ENCODE results near the gene RNF152.

Gene RNF152

DNA sequence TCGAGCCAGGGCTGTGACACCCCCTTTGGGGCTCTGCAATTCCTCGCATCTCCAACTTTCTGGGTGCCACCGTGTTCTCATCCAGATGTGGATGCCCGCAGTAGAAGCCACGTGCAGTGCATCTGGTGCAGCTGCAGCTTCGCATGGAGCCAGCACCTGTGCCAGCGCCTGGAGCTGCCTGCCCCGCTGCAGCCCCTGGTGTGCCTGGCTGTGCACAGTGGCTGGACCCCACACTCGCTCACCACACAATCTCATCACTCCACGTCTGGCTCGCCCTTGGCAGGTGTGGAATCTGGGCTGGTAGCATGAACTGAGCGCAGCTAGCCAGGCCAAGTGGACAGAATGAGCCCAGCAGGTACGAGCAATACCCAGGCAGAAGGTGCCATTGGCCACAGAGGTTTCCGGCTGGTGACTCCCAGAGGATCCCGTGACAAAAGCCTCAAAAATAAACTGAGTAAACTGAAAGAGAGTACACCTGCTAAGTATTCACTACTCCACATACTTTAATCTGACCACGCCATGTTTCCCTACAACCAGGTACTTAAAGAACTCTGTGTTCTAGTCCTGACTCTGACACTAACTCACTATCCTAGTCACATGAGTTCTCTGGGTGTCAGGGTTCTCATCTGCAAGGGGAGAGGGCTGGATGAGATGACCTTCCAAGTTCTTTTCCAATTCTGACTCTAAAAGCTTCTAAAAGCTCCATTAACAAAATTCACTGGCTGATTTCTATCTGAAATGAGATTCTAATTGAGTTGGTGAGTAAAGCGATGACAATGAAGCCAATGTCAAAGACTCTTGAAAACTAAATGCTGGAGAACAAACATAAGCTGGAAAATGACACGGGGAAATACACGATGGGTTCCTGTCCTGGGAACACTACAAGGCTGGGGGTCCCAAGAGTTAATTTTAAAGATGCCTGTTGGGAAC, 37.1 kb downstream of the RNF152 start:
- no peak for DNase-seq (ENCODE audit: low read depth)
- no peak overlapping the region for H3K4me3 ChIP-seq (ENCODE audit: low read depth, low read length)
- TF ChIP-seq, protein P1, sequence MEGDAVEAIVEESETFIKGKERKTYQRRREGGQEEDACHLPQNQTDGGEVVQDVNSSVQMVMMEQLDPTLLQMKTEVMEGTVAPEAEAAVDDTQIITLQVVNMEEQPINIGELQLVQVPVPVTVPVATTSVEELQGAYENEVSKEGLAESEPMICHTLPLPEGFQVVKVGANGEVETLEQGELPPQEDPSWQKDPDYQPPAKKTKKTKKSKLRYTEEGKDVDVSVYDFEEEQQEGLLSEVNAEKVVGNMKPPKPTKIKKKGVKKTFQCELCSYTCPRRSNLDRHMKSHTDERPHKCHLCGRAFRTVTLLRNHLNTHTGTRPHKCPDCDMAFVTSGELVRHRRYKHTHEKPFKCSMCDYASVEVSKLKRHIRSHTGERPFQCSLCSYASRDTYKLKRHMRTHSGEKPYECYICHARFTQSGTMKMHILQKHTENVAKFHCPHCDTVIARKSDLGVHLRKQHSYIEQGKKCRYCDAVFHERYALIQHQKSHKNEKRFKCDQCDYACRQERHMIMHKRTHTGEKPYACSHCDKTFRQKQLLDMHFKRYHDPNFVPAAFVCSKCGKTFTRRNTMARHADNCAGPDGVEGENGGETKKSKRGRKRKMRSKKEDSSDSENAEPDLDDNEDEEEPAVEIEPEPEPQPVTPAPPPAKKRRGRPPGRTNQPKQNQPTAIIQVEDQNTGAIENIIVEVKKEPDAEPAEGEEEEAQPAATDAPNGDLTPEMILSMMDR (IDR thresholded peaks at IDR 0.05; ENCODE audit: control insufficient read depth, extremely low read depth, insufficient read depth) = no peak

DNA sequence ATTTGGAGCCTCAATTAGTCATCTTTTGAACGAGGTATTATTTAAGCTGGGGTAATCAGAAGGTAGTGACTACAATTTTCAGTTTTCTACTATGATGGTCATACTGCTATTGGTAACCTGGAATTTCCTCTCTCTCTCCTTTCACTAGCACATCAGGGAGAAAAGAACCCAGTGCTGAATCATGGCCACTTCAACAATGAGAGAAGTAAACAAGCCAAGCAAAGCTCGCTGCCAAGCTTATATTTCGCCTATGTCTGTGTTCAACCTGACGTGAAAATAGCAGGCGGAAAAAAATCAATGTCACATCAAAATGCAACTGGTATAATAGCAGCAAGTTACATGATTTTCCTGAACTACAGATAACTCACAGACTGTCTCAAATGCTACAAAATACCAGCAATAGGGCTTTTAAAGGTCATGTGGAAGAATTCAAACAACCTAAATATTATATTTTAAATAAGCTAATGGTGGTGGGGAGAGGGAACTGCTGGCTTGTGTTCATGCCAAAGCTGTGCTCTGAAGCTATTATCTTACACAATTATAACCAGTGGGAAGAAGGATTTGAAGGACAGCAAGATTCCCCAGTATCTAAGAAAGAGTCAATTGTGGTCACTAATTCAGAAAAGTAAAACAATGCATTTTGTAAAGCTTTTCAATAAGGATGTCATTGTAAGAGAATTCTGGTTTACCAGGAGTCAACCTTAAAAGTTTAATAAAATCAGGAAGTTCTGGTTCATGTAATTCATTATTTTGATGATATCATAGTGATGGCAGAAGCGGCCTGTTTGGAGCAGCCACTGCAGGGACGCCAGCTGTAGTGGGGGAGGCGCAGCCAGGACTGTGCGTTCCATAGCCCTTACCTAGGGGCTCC, 38.0 kb downstream of the RNF152 start:
- H3K4me3 ChIP-seq (ENCODE audit: low read depth, low read length) = no peak overlapping the region
- TF ChIP-seq, protein P1 (IDR thresholded peaks at IDR 0.05; ENCODE audit: control insufficient read depth, extremely low read depth, insufficient read depth) = no peak
- no peak for DNase-seq (ENCODE audit: low read depth)

DNA sequence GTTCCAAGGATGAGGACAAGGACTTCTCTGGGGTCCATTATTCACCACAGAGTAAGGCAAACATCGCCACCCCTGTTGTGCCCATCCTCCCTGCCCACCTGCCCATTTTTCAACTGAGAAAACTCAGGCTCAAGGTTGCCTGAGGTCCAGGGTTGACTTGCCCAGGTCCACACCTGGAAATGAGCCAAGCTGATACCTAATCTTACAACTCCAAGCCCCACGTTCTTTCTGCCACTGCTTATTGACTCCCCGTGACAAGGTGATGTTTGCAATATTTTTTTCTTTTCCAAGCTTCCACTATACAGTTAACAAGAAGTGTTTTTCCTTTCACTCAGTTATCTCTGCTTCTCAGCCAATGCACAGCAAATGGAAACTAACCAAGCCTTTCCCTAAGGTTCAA, 39.0 kb downstream of the RNF152 start:
- TF ChIP-seq, protein P1 (IDR thresholded peaks at IDR 0.05; ENCODE audit: control insufficient read depth, extremely low read depth, insufficient read depth) = no peak
- no peak for DNase-seq (ENCODE audit: low read depth)
- no peak overlapping the region for H3K4me3 ChIP-seq (ENCODE audit: low read depth, low read length)

DNA sequence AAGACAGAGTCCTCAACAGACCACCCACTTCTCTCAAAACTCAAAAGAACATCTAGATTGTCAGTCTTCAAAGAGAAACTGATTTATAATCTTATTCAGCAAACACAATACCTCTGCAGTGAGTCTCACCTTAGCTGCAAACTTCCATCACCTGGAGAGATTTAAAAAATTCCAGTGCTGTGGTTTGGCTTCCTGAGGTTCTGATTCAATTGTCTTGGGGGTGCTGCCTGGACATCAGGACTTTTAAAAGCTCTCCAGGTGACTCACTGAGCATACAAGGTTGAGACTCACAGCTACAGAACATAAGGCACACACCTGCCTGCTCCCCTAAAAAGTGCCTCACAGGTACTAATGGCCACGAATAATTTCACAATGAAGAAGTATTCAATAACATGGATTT, 40.3 kb downstream of the RNF152 start:
- TF ChIP-seq, protein P1 (IDR thresholded peaks at IDR 0.05; ENCODE audit: control insufficient read depth, extremely low read depth, insufficient read depth) = no peak
- no peak overlapping the region for H3K4me3 ChIP-seq (ENCODE audit: low read depth, low read length)
- no peak for DNase-seq (ENCODE audit: low read depth)

DNA sequence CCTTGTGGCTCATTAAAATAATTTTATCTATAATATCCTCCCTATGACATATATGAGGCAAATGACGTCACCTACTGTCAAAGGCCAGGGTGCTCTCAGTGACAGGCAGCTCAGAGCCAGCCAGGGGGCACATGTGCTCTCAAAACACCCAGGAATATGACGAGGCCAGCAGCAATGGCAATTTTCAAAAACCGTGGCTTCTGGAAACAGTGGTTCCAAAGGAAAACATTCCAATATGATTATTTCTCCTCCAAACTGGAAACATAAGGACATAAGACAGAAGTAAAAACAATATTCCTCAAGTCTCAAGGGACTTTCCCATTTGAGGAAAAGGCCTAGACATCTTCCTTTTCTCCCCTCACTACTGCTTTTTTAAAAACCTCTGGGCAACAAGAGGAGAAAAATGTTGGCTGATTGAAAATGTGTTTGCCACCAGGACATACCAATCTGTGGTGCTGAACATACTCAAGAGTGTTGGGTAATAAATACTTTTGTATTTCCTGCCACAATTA, 40.8 kb downstream of the RNF152 start:
- TF ChIP-seq, protein P1 (IDR thresholded peaks at IDR 0.05; ENCODE audit: control insufficient read depth, extremely low read depth, insufficient read depth) = no peak
- DNase-seq (ENCODE audit: low read depth) = no peak
- no peak overlapping the region for H3K4me3 ChIP-seq (ENCODE audit: low read depth, low read length)

DNA sequence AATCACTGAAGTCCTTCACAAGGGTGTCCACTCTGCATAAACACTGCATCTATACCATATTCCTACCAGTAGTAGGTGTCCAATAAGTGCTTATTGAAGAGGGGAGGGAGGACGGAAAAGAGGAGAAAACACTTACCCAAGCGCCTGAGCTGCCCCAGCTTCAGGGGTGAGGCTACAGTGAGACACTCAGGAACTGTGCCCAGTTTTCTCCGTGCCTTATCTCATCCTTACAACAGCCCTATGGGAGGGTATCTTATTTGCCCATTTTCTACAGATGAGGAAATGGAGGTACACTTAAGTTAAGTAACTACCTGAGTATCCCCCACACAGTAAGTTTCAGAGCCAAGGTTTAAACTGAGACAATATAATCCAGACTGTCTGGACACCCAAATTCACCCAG, 41.5 kb downstream of the RNF152 start:
- TF ChIP-seq, protein P1 (IDR thresholded peaks at IDR 0.05; ENCODE audit: control insufficient read depth, extremely low read depth, insufficient read depth) = no peak
- DNase-seq (ENCODE audit: low read depth) = no peak

More for the DNA sequence above, 41.5 kb downstream of the RNF152 start:
- H3K4me3 ChIP-seq (ENCODE audit: low read depth, low read length) = no peak overlapping the region
